Liver (tissue), 9 donors: ENCODE measurements around the gene ATF7. TPM values are rescaled to one million over a fixed set of nuclear protein-coding genes. Genes with fewer than 3 reads are reported as not detected.

Experiments used
- DNase-seq: peaks from one replicate; pipeline ENCODE4 v3.0.0-alpha.2; 2017; ENCODE audit warnings: low spot score
- H3K27ac ChIP-seq, 2 donors: one replicate each; pipeline ENCODE4 v1.7.0; 2013; ENCODE audit warnings: inconsistent platforms in 2 of 2, low read length in 2 of 2, control low read depth in 1 of 2, low read depth in 1 of 2, mild to moderate bottlenecking in 1 of 2
- H3K27me3 ChIP-seq, 4 donors: one replicate each; pipeline versions ENCODE4 v1.6.1 to v1.7.0; 2013; ENCODE audit warnings: low read length in 3 of 4, inconsistent platforms in 1 of 4, mild to moderate bottlenecking in 1 of 4, moderate library complexity in 1 of 4; ENCODE audit not compliant: control insufficient read depth in 4 of 4, insufficient read depth in 4 of 4
- H3K36me3 ChIP-seq, 4 donors: one replicate each; pipeline versions ENCODE4 v1.6.1 to v1.7.0; 2013; ENCODE audit warnings: low read length in 3 of 4, mild to moderate bottlenecking in 3 of 4, low read depth in 1 of 4, moderate library complexity in 1 of 4; ENCODE audit not compliant: control insufficient read depth in 4 of 4, insufficient read depth in 3 of 4
- H3K4me1 ChIP-seq, 4 donors: one replicate each; pipeline versions ENCODE4 v1.6.1 to v1.7.0; 2013; ENCODE audit warnings: low read length in 3 of 4, mild to moderate bottlenecking in 3 of 4, moderate library complexity in 1 of 4; ENCODE audit not compliant: control insufficient read depth in 4 of 4, insufficient read depth in 4 of 4
- H3K4me3 ChIP-seq, 3 donors: one replicate each; pipeline versions ENCODE4 v1.6.1 to v1.7.0; 2013; ENCODE audit warnings: low read length in 3 of 3, control low read depth in 1 of 3, low read depth in 1 of 3, mild to moderate bottlenecking in 1 of 3
- H3K9ac ChIP-seq, 2 donors: one replicate each; pipeline ENCODE4 v1.7.0; 2013; ENCODE audit warnings: low read length in 2 of 2, mild to moderate bottlenecking in 2 of 2, moderate library complexity in 2 of 2, control low read depth in 1 of 2, low read depth in 1 of 2
- H3K9me3 ChIP-seq, 4 donors: one replicate each; pipeline versions ENCODE4 v1.6.1 to v1.7.0; 2013; ENCODE audit warnings: low read length in 3 of 4; ENCODE audit not compliant: control insufficient read depth in 4 of 4
- ATF3 ChIP-seq: IDR thresholded peaks from 2 replicates; pipeline ENCODE4 v1.6.1; 2016; ENCODE audit warnings: antibody characterized with exemption
- CTCF ChIP-seq: fragments of 150-350 bp; IDR thresholded peaks from 2 replicates; pipeline ENCODE4 v1.5.1; 2017; ENCODE audit warnings: improper control_type of control experiment, low read depth, low read length; ENCODE audit not compliant: missing input control
- EGR1 ChIP-seq, 2 donors: IDR thresholded peaks; 2 replicates each; pipeline ENCODE4 v1.6.1; 2016 to 2018; ENCODE audit warnings: antibody characterized with exemption in 2 of 2, low read depth in 2 of 2
- FOXA1 ChIP-seq: IDR thresholded peaks from 2 replicates; pipeline ENCODE4 v1.6.1; 2016; ENCODE audit warnings: antibody characterized with exemption
- FOXA2 ChIP-seq: IDR thresholded peaks from 2 replicates; pipeline ENCODE4 v1.6.1; 2016; ENCODE audit warnings: antibody characterized with exemption
- GABPA ChIP-seq, 2 donors: IDR thresholded peaks in 1 of 2; conservative IDR thresholded peaks in 1 of 2; 2 replicates each; pipeline ENCODE4 v1.6.1; 2016; ENCODE audit warnings: antibody characterized with exemption in 2 of 2, mild to moderate bottlenecking in 1 of 2, moderate library complexity in 1 of 2
- HNF4A ChIP-seq, 2 donors: conservative IDR thresholded peaks; 2 replicates each; pipeline ENCODE4 v1.6.1; 2016; ENCODE audit warnings: antibody characterized with exemption in 2 of 2, mild to moderate bottlenecking in 2 of 2
- HNF4G ChIP-seq: IDR thresholded peaks from 2 replicates; pipeline ENCODE4 v1.6.1; 2016; ENCODE audit warnings: antibody characterized with exemption
- JUND ChIP-seq, 2 donors: IDR thresholded peaks; 2 replicates each; pipeline ENCODE4 v1.6.1; 2016; ENCODE audit warnings: antibody characterized with exemption in 2 of 2
- NR2F2 ChIP-seq: IDR thresholded peaks from 2 replicates; pipeline ENCODE4 v1.6.1; 2016; ENCODE audit warnings: antibody characterized with exemption
- RAD21 ChIP-seq, 2 donors: IDR thresholded peaks; 2 replicates each; pipeline ENCODE4 v1.6.1; 2016; ENCODE audit warnings: antibody characterized with exemption in 2 of 2, mild to moderate bottlenecking in 2 of 2
- REST ChIP-seq: IDR thresholded peaks from 2 replicates; pipeline ENCODE4 v1.6.1; 2016; ENCODE audit warnings: antibody characterized with exemption, mild to moderate bottlenecking
- RXRA ChIP-seq, 2 donors: IDR thresholded peaks; 2 replicates each; pipeline ENCODE4 v1.6.1; 2017 to 2018; ENCODE audit warnings: antibody characterized with exemption in 2 of 2, mild to moderate bottlenecking in 1 of 2
- SP1 ChIP-seq: IDR thresholded peaks from 2 replicates; pipeline ENCODE4 v1.6.1; 2018; ENCODE audit warnings: antibody characterized with exemption, mild to moderate bottlenecking
- TAF1 ChIP-seq: conservative IDR thresholded peaks from 2 replicates; pipeline ENCODE4 v1.6.1; 2016; ENCODE audit warnings: antibody characterized with exemption, mild to moderate bottlenecking
- YY1 ChIP-seq: IDR thresholded peaks from 2 replicates; pipeline ENCODE4 v1.6.1; 2016; ENCODE audit warnings: antibody characterized with exemption, mild to moderate bottlenecking
- ZBTB33 ChIP-seq: IDR thresholded peaks from 2 replicates; pipeline ENCODE4 v1.6.1; 2016; ENCODE audit warnings: antibody characterized with exemption
- WGBS: extraction: QIAGEN DNeasy Blood & Tissue Kit; methylation state at CpG from one replicate; pipeline ENCODE4 v1.1.7; 2013; 5-methylcytosine and 5-hydroxymethylcytosine counted together
- polyA plus RNA-seq, 2 donors: library from polyadenylated mRNA; stranded (reverse) in 1 of 2; unstranded in 1 of 2; fragments of 200-250 nt in 1 of 2; fragments of >200 nt in 1 of 2; fragmentation: Nextera tagmentation in 1 of 2; extraction: Ambion mirVana in 1 of 2; gene quantifications; one replicate each; pipeline versions ENCODE4 v1.2.1 to v1.2.3, GENCODE V29; 2013 to 2015
- total RNA-seq, 2 donors: library from RNA; depleted of rRNA; stranded (reverse); fragments of >200 nt; gene quantifications; one replicate each; pipeline ENCODE4 v1.2.3, GENCODE V29; 2014
- donor health status: healthy.
- donor health status: healthy.
- donor health status: healthy.
- donor health status: healthy.
- donor health status: healthy.

Gene ATF7
- total and polyA plus RNA-seq, 4 donors = 5.3 to 14.5 (median 9.9) TPM

GRCh38 chr12:53532524-53533445 lies 93.4 kb downstream of the ATF7 start (continued):
- TF ChIP-seq ZBTB33 (no peak), RXRA (IDR thresholded peaks at IDR 0.05) (no peak), HNF4A (conservative IDR thresholded peaks at IDR 0.05) (no peak), YY1 (no peak), REST (no peak)

- no peak overlapping the region for H3K27ac ChIP-seq
- no peak for DNase-seq
- 81% methylated on average over 3 of the region's 3 CpGs for WGBS
Observed at GRCh38 chr12:53532021-53532420, 94.2 kb downstream of the ATF7 start.

More at GRCh38 chr12:53532021-53532420, 94.2 kb downstream of the ATF7 start:
- Histone ChIP-seq H3K4me1 (no peaks in the 10 kb centered on the region), H3K36me3 (peaks cover 4 to 59% (median 52%) of the 10 kb centered on the region in 4 donors), H3K4me3 (no peak overlapping the region), H3K9ac (no peak overlapping the region), H3K9me3 (no peaks in the 10 kb centered on the region), H3K27me3 (no peaks in the 10 kb centered on the region)
- no peak for TF ChIP-seq JUND (IDR thresholded peaks at IDR 0.05)
- no peak for TF ChIP-seq ZBTB33
- no peak for TF ChIP-seq GABPA (IDR thresholded peaks at IDR 0.05 in 1 of 2, conservative IDR thresholded peaks at IDR 0.05 in 1 of 2)
- no peak for TF ChIP-seq HNF4G
- no peak for TF ChIP-seq FOXA1
- no peak for TF ChIP-seq FOXA2
- TF ChIP-seq RXRA (IDR thresholded peaks at IDR 0.05) = no peak
- TF ChIP-seq YY1 = no peak
- no peak for TF ChIP-seq EGR1 (IDR thresholded peaks at IDR 0.05; ENCODE audit: low read depth in 2 of 2)
- TF ChIP-seq TAF1 = no peak
- no peak for TF ChIP-seq SP1
- no peak for TF ChIP-seq HNF4A (conservative IDR thresholded peaks at IDR 0.05)
- TF ChIP-seq CTCF = no peak
- TF ChIP-seq NR2F2 = no peak
- no peak for TF ChIP-seq ATF3
- no peak for TF ChIP-seq RAD21 (IDR thresholded peaks at IDR 0.05)
